AG10803 (cell line): ENCODE results near the gene CYP1A1.
A peak's percentile ranks its signal among the peaks of the same experiment; 100 is the strongest.

Experiments used
- DNase-seq: peaks from one replicate; pipeline ENCODE4 v3.0.0; 2010; ENCODE audit warnings: low read depth
- H3K4me3 ChIP-seq: 2 replicates; pipeline ENCODE4 v1.5.1; 2011; ENCODE audit warnings: mild to moderate bottlenecking, low read length, control low read depth
- TF ChIP-seq, protein P1 (sequence below): conservative IDR thresholded peaks from 2 replicates; pipeline ENCODE4 v1.5.1; 2011; ENCODE audit warnings: mild to moderate bottlenecking, low read length, control low read depth, inconsistent platforms

CYP1A1 gene

DNA sequence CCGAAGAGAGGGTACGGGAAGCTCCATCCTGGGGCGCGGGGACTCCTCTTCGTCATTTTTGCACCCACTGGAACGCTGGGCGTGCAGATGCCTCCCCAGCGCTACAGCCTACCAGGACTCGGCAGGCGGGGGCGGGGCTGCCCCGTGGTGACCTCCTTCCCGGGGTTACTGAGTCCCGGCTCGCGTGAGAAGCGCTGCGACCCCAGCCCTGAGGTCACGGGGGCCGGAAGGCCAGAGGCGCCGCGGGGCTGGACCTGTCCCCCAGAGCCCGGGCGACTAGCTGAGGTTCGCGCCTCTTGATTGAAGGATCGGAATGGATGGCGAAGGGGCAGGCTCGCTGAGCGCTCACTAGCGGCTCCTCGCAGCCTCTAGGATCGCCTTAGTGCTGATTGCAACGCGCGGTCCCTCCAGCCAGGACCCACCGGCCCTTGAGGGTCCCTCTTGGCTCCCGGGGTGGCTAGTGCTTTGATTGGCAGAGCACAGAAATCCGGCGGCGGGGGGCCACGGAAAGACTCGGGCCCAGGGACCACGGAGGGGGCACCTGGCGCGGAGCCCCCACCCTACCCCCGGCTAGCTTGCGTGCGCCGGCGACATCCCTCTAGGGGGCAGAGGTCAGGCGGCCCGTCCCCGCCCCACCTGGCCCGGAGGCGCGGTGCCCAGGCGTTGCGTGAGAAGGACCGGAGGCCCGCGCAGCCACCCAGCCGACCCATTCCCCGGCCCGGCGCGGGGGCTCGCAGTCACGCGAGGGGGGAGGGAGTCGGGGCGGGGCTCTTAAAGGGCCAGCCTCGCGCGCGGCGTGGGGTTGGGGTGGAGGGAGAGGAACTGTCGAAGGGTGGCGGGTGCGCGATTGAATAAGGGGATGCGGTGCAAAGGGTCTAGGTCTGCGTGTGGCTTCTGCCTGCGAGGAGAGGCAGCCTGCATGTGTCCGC, 781 bp upstream of the CYP1A1 start:
- DNase-seq: peak; percentile 6
- TF ChIP-seq, protein P1, sequence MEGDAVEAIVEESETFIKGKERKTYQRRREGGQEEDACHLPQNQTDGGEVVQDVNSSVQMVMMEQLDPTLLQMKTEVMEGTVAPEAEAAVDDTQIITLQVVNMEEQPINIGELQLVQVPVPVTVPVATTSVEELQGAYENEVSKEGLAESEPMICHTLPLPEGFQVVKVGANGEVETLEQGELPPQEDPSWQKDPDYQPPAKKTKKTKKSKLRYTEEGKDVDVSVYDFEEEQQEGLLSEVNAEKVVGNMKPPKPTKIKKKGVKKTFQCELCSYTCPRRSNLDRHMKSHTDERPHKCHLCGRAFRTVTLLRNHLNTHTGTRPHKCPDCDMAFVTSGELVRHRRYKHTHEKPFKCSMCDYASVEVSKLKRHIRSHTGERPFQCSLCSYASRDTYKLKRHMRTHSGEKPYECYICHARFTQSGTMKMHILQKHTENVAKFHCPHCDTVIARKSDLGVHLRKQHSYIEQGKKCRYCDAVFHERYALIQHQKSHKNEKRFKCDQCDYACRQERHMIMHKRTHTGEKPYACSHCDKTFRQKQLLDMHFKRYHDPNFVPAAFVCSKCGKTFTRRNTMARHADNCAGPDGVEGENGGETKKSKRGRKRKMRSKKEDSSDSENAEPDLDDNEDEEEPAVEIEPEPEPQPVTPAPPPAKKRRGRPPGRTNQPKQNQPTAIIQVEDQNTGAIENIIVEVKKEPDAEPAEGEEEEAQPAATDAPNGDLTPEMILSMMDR: no peak
- peak overlapping the region; percentile 52 for H3K4me3 ChIP-seq

DNA sequence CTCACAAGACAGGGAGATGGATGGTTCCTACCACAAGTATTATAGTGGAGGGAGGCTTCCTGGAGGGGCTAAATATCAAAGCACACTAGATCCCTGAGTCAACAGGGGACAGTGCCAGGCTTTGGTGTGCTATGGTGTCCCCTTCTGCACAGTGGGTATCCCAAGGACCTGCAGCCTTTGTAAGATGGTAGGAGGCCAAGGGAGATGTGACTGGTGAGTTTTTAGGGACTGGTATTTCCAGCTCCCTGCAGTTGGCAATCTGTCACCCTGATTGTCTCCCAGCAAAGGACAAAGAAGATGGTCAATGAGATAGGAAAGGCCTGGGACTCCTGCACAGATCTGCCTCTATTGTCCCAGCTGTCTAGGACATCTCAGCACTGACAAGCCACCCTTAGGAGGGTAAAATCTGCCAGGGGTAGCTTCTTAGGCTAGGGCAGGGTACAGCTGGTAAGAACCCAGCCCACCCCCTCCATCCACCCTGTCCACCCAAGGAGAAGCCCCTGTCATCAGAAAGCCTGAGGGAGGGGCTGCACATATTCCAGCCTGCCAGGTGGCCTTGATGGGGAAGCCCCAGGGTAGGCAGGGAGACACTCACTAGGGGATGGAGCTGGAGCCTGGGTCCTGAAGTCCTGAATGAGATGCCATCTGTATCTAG, 631 bp downstream of the CYP1A1 start:
- H3K4me3 ChIP-seq: no peak overlapping the region
- no peak for DNase-seq
- TF ChIP-seq, protein P1: no peak

DNA sequence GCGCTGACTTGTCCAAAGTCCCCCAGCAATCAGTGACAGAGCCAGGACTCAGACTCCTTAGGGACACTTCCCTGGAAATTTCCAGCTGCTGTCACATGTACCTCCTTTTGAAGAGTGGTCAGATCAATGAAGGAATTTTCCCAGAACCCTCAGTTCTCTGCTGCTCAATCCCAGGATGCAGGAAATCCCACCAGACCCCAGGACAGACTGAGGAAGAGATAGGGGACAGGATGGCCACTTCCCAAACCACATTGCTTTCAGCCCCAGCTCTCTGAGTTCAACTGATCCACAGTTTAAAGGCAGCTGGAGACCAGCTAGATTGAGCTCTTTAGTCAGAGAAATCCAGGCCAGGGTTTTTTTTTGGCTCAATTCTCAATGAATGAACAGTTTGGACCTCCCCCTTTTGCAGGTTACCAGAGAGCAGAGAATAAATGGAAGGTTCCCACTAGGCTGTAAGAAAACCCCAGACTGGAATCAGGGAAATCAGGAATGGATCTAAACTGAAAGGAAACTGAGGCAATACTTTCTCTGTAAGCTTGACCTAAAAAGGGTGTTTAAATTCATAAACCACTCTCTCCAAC, 1.5 kb downstream of the CYP1A1 start:
- peak; percentile 46 for DNase-seq
- TF ChIP-seq, protein P1: no peak
- H3K4me3 ChIP-seq: no peak overlapping the region

DNA sequence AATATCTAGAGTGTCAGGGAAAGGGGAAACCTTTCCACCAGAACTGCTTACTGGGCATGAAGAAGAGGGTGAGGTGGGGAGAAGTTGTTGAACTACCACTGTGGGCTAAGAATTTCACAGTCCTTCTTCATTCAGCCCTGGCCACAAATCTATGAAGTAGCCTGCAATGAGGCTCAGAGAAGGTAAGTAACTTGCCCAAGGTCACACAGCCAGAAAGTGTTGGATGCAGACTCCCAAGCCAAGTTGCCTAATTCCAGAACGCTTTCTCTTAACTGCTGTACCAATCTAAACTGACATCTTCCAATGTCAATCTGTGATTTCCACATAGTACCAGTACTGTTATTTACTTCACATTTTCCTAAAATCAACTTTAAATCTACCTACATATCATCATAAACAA, 2.1 kb downstream of the CYP1A1 start:
- TF ChIP-seq, protein P1: no peak
- DNase-seq: no peak
- H3K4me3 ChIP-seq: no peak overlapping the region

DNA sequence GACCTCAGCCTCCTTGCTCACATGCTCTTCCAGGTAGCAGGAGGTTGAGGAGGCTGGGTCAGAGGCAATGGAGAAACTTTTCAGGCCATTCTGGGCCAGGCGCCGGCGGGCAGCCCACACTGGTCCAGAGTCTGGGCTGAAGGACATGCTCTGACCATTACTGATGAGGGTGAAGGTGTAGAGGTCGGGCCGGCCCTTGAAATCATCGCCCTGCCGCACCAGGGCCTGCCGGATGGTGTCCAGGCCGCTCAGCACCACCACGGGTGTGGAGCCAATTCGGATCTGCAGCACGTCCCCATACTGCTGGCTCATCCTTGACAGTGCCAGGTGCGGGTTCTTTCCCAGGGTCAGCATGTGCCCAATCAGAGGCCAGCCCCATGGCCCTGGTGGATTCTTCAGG, 2.7 kb downstream of the CYP1A1 start:
- DNase-seq: no peak
- TF ChIP-seq, protein P1: no peak
- no peak overlapping the region for H3K4me3 ChIP-seq

DNA sequence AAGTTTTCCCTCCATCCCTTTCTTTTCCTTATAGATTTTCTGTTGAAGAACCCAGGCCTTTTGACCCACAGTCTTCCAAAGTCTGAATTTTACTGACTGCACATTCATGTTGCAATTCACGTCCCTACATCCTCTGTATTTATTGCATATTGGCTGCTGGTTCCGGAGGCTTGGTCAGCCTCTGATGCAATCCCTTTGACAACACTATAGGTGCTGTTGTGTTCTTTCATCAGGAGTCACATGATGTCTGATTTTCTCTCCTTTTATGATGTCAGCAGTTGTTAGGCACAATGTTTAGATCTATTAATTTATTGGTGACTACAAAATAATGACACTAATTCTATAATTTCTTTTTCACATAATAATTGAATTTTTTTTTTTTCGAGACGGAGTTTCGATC, 8.7 kb downstream of the CYP1A1 start:
- TF ChIP-seq, protein P1: no peak
- no peak overlapping the region for H3K4me3 ChIP-seq
- DNase-seq: no peak
